Lung (tissue), 12 donors: ENCODE measurements around the gene ANKRD55. TPM values are rescaled to one million over a fixed set of nuclear protein-coding genes. Genes with fewer than 3 reads are reported as not detected.

Experiments used
- ATAC-seq: fragments of 200-7000 bp; cut with Tn5 transposase; one replicate; pipeline ENCODE4 v1.9.1; 2020; ENCODE audit warnings: moderate number of reproducible peaks; ENCODE audit not compliant: insufficient read depth, low FRiP score
- DNase-seq, 3 donors: peaks; one replicate each; pipeline ENCODE4 v3.0.0-alpha.2; 2013 to 2017
- H3K27ac ChIP-seq, 2 donors: one replicate each; pipeline ENCODE4 v1.5.1; 2013; ENCODE audit warnings: mild to moderate bottlenecking in 2 of 2, moderate library complexity in 2 of 2, control low read depth in 1 of 2, inconsistent platforms in 1 of 2, low read depth in 1 of 2, low read length in 1 of 2
- H3K27me3 ChIP-seq, 3 donors: one replicate each; pipeline ENCODE4 v1.5.1; 2013; ENCODE audit warnings: low read length in 2 of 3; ENCODE audit not compliant: control insufficient read depth in 3 of 3, insufficient read depth in 3 of 3
- H3K36me3 ChIP-seq, 4 donors: one replicate each; pipeline ENCODE4 v1.5.1; 2013; ENCODE audit warnings: low read length in 4 of 4, mild to moderate bottlenecking in 1 of 4, moderate library complexity in 1 of 4; ENCODE audit not compliant: control insufficient read depth in 4 of 4, insufficient read depth in 4 of 4
- H3K4me1 ChIP-seq, 5 donors: one replicate each; pipeline ENCODE4 v1.5.1; 2013; ENCODE audit warnings: low read length in 5 of 5, mild to moderate bottlenecking in 2 of 5, moderate library complexity in 1 of 5; ENCODE audit not compliant: control insufficient read depth in 5 of 5, insufficient read depth in 5 of 5
- H3K4me3 ChIP-seq: one replicate; pipeline ENCODE4 v1.5.1; 2013; ENCODE audit warnings: mild to moderate bottlenecking, control low read depth, moderate library complexity
- H3K9ac ChIP-seq, 2 donors: one replicate each; pipeline ENCODE4 v1.5.1; 2013; ENCODE audit warnings: low read length in 2 of 2, control low read depth in 1 of 2; ENCODE audit not compliant: insufficient read depth in 1 of 2
- H3K9me3 ChIP-seq, 4 donors: one replicate each; pipeline ENCODE4 v1.5.1; 2013; ENCODE audit warnings: low read length in 3 of 4, mild to moderate bottlenecking in 1 of 4, moderate library complexity in 1 of 4; ENCODE audit not compliant: control insufficient read depth in 4 of 4, insufficient read depth in 3 of 4
- CTCF ChIP-seq: IDR thresholded peaks from 2 replicates; pipeline ENCODE4 v1.5.1; 2012; ENCODE audit warnings: mild to moderate bottlenecking; ENCODE audit errors: control extremely low read depth, extremely low read depth
- WGBS, 2 donors: extraction: QIAGEN DNeasy Blood & Tissue Kit; methylation state at CpG; one replicate each; pipeline ENCODE4 v1.1.7; 2013; 5-methylcytosine and 5-hydroxymethylcytosine counted together
- polyA plus RNA-seq, 2 donors: library from polyadenylated mRNA; stranded (reverse); fragments of 200-250 nt; gene quantifications; one replicate each; pipeline ENCODE4 v1.2.1, GENCODE V29; 2013
- total RNA-seq, 2 donors: library from RNA; depleted of rRNA in 1 of 2; stranded (reverse); fragments of >200 nt in 1 of 2; gene quantifications; one replicate each; pipeline ENCODE4 v1.2.1, GENCODE V29; 2014 to 2021
- donor health status: control.
- donor health status: control.
- donor health status: Bipolar disorder and iron deficiency.
- donor health status: healthy.
- donor health status: DM: yes; HTN: yes; CAD: no.

Gene ANKRD55
- total and polyA plus RNA-seq, 4 donors, result 0.06 to 0.50 (median 0.28) TPM

GRCh38 chr5:56273376-56273955 lies 40.3 kb upstream of the ANKRD55 start:
- Histone ChIP-seq H3K9ac (no peak overlapping the region), H3K4me3 (no peak overlapping the region), H3K9me3 (no peaks in the 10 kb centered on the region), H3K36me3 (no peaks in the 10 kb centered on the region), H3K4me1 (peaks cover 0 to 32% (median 0%) of the 10 kb centered on the region in 5 donors), H3K27ac (no peak overlapping the region), H3K27me3 (no peaks in the 10 kb centered on the region)
- ATAC-seq, result no peak
- WGBS, 2 donors, result 74 to 77% methylated on average over 4 of the region's 4 CpGs
- no peak for TF ChIP-seq CTCF
- DNase-seq, result peak; percentile 26 to 57 (median 35)

GRCh38 chr5:56272765-56273164 lies 39.6 kb upstream of the ANKRD55 start:
- no peak overlapping the region for H3K27ac ChIP-seq
- H3K9me3 ChIP-seq, result no peaks in the 10 kb centered on the region
- 93 to 95% methylated on average over 2 of the region's 2 CpGs for WGBS, 2 donors
- no peak overlapping the region for H3K9ac ChIP-seq
- H3K4me3 ChIP-seq, result no peak overlapping the region
- H3K4me1 ChIP-seq, result peaks cover 0 to 27% (median 0%) of the 10 kb centered on the region in 5 donors
- DNase-seq, result no peak
- no peak for ATAC-seq
- H3K36me3 ChIP-seq, result no peaks in the 10 kb centered on the region
- H3K27me3 ChIP-seq, result no peaks in the 10 kb centered on the region
- TF ChIP-seq CTCF, result no peak

GRCh38 chr5:56270568-56271392 lies 37.6 kb upstream of the ANKRD55 start:
- peak; percentile 97 for TF ChIP-seq CTCF
- no peak overlapping the region for H3K27ac ChIP-seq
- H3K4me3 ChIP-seq, result no peak overlapping the region
- no peaks in the 10 kb centered on the region for H3K27me3 ChIP-seq
- DNase-seq (peak; percentile 93 to 96 (median 95)), ATAC-seq (peak; percentile 99)
- no peaks in the 10 kb centered on the region for H3K9me3 ChIP-seq
- H3K4me1 ChIP-seq, result peaks cover 0 to 27% (median 0%) of the 10 kb centered on the region in 5 donors
- WGBS, 2 donors, result 28% methylated on average over 6 of the region's 6 CpGs
- H3K36me3 ChIP-seq, result no peaks in the 10 kb centered on the region
- H3K9ac ChIP-seq, result no peak overlapping the region
